Memory B cell (primary cell): ENCODE results near the gene SLC4A3.

ENCODE experiments used
- ATAC-seq: fragments of 150-1000 bp; cut with Tn5 transposase; 2 replicates; pipeline ENCODE4 v1.10.0; 2021; ENCODE audit warnings: low read depth, mild to moderate bottlenecking, moderate library complexity
- DNase-seq, 2 donors: peaks; one replicate each; pipeline ENCODE4 v3.0.0; 2022; ENCODE audit warnings: low spot score in 2 of 2
- H3K27ac Mint-ChIP-seq: one replicate; pipeline ENCODE4 v1.8.0; 2022; ENCODE audit warnings: mild to moderate bottlenecking, moderate library complexity, mixed read lengths
- H3K27me3 Mint-ChIP-seq: one replicate; pipeline ENCODE4 v1.8.0; 2022; ENCODE audit warnings: mixed read lengths
- H3K36me3 Mint-ChIP-seq: one replicate; pipeline ENCODE4 v1.8.0; 2022; ENCODE audit warnings: mild to moderate bottlenecking, mixed read lengths
- H3K4me1 Mint-ChIP-seq: one replicate; pipeline ENCODE4 v1.8.0; 2022; ENCODE audit warnings: mixed read lengths
- H3K4me3 Mint-ChIP-seq: one replicate; pipeline ENCODE4 v1.8.0; 2022; ENCODE audit warnings: mild to moderate bottlenecking, moderate library complexity, mixed read lengths
- H3K9me3 Mint-ChIP-seq: one replicate; pipeline ENCODE4 v1.8.0; 2022; ENCODE audit warnings: mixed read lengths

Gene SLC4A3

GRCh38 chr2:219627103-219628100, at the start of gene SLC4A3:
Gene SLC4A3, plus strand, starts transcription at chr2:219627630. Its CDS starts 363 bp downstream, at chr2:219627993.
- Mint-ChIP-seq H3K27ac (no peak within 1 kb of the TSS), H3K36me3 (no peaks in the 10 kb centered on the region), H3K4me3 (peak within 1 kb of the TSS; percentile 73), H3K9me3 (no peaks in the 10 kb centered on the region), H3K4me1 (peaks cover 8% of the 10 kb centered on the region), H3K27me3 (peaks cover 34% of the 10 kb centered on the region)
- ATAC-seq (peak; percentile 63), DNase-seq (no peak)

DNA sequence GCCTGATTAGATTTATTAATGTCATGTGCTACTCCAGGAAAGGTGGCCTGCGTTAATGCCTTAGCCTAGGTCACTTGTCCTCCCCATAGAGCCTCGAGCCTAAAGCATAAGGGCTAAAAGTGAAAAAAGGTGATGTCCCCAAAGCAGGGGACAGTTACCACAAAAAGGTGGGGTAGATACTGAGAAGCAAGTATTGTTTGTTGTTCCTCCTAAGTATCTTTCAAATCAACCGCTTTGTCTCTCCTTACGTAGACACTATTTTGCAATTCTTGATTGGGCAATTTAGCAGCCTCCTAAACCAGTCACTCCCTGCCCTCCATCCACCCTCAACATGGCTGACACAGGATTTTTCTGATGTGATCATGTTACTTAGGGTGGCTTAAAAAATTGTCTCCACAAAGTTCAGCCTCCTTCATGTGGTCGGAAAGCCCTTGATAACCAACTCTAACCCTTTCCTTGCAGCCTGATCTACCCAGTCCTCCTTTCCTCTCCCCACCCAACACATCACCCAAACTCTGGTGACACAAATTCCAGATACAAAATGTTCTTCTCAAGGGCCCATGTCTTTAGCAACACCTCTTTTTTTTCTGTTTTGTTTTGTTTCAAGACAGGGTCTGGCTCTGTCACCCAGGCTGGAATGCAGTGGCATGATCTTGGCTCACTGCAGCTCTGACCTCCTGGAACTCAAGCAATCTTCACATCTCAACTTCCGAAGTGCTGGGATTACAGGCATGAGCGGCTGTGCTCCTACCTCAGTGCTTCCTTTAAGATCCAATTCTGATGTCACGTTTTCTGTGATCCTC, 48.4 kb upstream of the SLC4A3 start:
- no peak for DNase-seq

DNA sequence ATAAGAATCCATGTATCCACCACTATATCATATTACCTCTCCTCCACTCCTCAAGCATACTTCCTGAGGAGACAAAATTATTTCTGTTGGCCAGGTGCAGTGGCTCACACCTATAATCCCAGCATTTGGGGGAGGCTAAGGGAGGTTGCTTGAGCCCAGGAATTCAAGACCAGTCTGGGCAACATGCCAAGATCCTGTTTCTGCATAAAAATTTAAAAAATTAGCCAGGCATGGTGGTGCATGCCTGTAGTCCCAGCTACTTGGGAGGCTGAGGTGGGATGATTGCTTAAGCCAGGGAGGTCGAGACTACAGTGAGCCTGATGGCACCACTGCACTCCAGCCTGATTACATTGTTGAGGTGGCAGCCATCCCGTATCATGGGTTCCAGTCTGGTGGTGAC, 46.1 kb upstream of the SLC4A3 start:
- Mint-ChIP-seq H3K4me1 (no peaks in the 10 kb centered on the region), H3K4me3 (no peak overlapping the region), H3K9me3 (no peaks in the 10 kb centered on the region), H3K27ac (no peak overlapping the region), H3K36me3 (no peaks in the 10 kb centered on the region), H3K27me3 (peaks cover 16% of the 10 kb centered on the region)
- DNase-seq: no peak
- ATAC-seq: no peak

More for the DNA sequence above, 48.4 kb upstream of the SLC4A3 start:
- H3K9me3 Mint-ChIP-seq: no peaks in the 10 kb centered on the region
- H3K27me3 Mint-ChIP-seq: peaks cover 14% of the 10 kb centered on the region
- H3K27ac Mint-ChIP-seq: no peak overlapping the region
- no peaks in the 10 kb centered on the region for H3K36me3 Mint-ChIP-seq
- H3K4me1 Mint-ChIP-seq: no peaks in the 10 kb centered on the region
- ATAC-seq: no peak
- no peak overlapping the region for H3K4me3 Mint-ChIP-seq

DNA sequence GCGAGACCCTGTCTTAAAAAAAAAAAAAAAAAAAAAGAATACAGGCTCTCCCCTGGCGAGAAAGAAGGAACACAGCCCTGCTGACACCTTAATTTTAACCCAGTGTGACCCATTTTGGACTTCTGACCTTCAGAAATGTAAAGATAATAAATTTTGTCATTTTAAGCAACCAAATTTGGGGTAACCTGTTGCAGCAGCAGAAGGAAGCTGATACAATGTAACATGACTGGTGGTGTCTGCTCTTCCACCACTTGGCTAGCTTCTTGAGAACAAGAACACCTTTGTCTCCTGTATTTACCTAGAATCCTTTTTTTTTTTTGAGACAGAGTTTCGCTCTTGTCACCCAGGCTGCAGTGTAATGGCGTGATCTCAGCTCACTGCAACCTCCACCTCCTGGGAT, 36.3 kb upstream of the SLC4A3 start:
- DNase-seq (no peak), ATAC-seq (no peak)
- H3K9me3 Mint-ChIP-seq: no peaks in the 10 kb centered on the region
- H3K27me3 Mint-ChIP-seq: peaks cover 18% of the 10 kb centered on the region
- no peak overlapping the region for H3K4me3 Mint-ChIP-seq
- H3K27ac Mint-ChIP-seq: no peak overlapping the region
- H3K36me3 Mint-ChIP-seq: no peaks in the 10 kb centered on the region
- H3K4me1 Mint-ChIP-seq: no peaks in the 10 kb centered on the region

DNA sequence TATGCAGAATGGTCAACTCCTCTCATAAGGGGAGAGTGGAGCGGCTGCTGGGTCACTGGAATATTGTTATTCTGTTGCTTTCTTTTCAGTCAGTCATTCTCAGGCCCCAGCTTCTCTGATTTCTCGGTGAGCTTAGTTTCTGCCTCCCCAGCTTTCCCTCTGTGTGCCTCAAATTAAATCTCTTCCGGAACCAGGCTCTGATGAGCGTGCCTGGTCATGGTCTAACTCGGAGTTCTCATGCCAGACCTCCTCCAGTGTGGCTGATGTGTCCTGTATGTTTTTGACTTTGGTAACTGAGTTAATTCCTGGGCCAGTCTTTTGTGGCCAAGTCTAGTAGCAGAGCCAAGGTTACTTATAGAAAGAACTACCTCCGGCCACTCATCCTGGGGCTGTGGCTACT, 34.7 kb upstream of the SLC4A3 start:
- ATAC-seq (no peak), DNase-seq (no peak)
- no peaks in the 10 kb centered on the region for H3K4me1 Mint-ChIP-seq
- no peaks in the 10 kb centered on the region for H3K36me3 Mint-ChIP-seq
- peaks cover 13% of the 10 kb centered on the region for H3K27me3 Mint-ChIP-seq
- no peak overlapping the region for H3K4me3 Mint-ChIP-seq
- H3K9me3 Mint-ChIP-seq: no peaks in the 10 kb centered on the region
- no peak overlapping the region for H3K27ac Mint-ChIP-seq

GRCh38 chr2:219593154-219593553, 34.3 kb upstream of the SLC4A3 start:
- H3K9me3 Mint-ChIP-seq: no peaks in the 10 kb centered on the region
- H3K27ac Mint-ChIP-seq: no peak overlapping the region
- H3K4me3 Mint-ChIP-seq: no peak overlapping the region
- no peak for DNase-seq
- no peak for ATAC-seq
- peaks cover 12% of the 10 kb centered on the region for H3K27me3 Mint-ChIP-seq
- H3K36me3 Mint-ChIP-seq: no peaks in the 10 kb centered on the region
- H3K4me1 Mint-ChIP-seq: peaks cover 2% of the 10 kb centered on the region

DNA sequence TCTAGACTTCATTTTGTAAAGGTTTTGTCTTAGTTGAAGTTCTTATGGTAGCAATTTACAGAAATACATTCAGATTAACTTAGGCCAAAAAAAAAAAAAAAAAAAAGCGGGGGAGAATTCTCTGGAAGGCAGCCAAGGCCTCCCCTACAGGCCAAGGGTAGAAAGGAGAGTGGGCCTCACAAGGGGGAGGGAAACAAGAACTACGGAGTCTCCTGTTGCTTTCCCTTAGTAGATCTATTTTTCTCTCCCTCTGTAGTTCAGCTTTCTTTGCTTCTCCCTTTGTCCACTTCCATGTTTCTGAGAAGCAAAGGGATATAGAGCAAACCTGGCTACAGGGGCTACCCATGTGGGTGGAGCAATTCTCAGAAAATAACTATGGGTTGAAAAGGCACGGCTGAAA, 32.2 kb upstream of the SLC4A3 start:
- Mint-ChIP-seq H3K27ac (no peak overlapping the region), H3K36me3 (peaks cover 2% of the 10 kb centered on the region), H3K4me1 (peaks cover 6% of the 10 kb centered on the region), H3K9me3 (no peaks in the 10 kb centered on the region), H3K27me3 (peaks cover 12% of the 10 kb centered on the region), H3K4me3 (no peak overlapping the region)
- ATAC-seq (no peak), DNase-seq (no peak)

GRCh38 chr2:219596954-219597551, 30.4 kb upstream of the SLC4A3 start:
- peak overlapping the region; percentile 86 for H3K27ac Mint-ChIP-seq
- H3K9me3 Mint-ChIP-seq: no peaks in the 10 kb centered on the region
- peaks cover 12% of the 10 kb centered on the region for H3K27me3 Mint-ChIP-seq
- no peak for ATAC-seq
- H3K36me3 Mint-ChIP-seq: peaks cover 13% of the 10 kb centered on the region
- DNase-seq: no peak
- peak overlapping the region; percentile 90 for H3K4me3 Mint-ChIP-seq
- H3K4me1 Mint-ChIP-seq: peaks cover 6% of the 10 kb centered on the region

DNA sequence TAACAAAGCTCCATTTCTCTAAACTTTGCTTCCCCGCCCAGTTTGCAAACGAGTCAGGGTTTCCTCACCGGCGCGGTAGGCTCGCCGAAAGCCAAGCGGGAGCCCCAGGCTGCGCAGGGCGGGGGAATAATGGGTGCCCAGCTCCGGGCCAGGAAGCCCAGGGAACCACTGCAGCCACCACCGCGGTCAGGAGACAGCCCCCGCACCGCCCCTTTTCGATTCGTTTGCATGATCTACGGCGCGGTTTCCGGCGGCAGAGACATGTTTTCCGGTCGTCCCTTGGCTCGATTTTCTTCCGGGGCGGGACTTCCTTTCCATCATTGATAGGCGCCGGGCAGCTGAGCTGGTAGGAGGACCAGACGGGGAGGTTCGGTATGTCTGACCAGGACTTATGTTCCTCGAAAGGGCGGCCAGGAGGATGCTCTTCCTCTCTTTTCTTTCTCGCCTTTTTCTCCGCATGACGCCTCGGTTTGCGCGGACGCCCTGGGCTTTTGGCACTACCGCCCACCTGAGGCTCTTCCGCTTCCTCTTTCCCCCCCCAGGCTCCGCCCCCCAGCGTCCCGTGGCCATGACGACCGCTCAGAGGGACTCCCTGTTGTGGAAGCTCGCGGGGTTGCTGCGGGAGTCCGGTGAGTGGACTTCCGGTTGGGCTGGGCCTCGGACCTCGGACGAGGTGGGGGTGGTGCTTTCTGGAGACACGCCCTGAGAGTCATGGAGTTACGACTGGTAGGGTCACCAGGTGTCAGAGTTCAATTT, 29.7 kb upstream of the SLC4A3 start, which contains the start of gene STK11IP:
Gene STK11IP (plus strand): TSS at position 306 of the 756 bp plus-strand sequence. CDS start 263 bp downstream, at position 569.
- Mint-ChIP-seq H3K27ac (peak within 1 kb of the TSS; percentile 86), H3K4me1 (peaks cover 6% of the 10 kb centered on the region), H3K36me3 (peaks cover 16% of the 10 kb centered on the region), H3K27me3 (peaks cover 9% of the 10 kb centered on the region), H3K4me3 (peak within 1 kb of the TSS; percentile 90), H3K9me3 (no peaks in the 10 kb centered on the region)
- ATAC-seq (peak; percentile 90), DNase-seq (peak; percentile 82 to 85)

DNA sequence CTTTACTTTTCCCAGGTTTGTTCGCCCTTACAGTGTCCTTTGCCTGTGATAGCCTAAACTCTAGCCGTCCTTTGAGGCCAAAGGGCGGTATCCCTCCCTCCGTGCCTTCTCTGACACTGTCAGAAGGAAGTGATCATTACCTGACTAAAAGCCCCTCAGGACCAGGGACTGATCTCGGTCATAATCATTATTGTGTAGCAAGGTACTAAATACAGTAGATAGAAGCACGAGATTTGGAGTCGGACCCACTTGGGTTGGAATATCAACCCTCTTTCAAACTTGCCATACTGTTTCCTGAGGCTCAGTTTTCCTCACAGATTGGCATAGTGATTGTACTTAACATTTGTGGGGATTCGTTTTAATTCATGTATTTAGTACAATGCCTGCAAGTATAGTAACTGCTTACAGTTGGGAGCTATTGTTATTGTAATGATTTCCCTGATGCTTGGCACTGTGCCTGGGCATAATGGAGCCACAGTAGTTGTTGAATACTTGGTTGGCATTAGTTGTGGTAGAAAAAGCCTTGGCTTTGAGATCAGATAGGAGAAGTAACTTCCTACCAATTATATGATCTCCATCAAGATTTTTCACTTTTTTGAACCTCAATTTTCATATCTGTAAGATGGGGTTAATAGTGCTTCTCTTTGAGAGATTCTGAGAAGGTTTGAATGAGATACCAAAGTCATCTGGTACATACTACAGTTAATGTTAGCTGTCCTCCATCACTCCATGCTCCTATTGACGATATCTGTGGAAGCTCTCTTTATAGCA, 28.9 kb upstream of the SLC4A3 start:
- Mint-ChIP-seq H3K27ac (peak overlapping the region; percentile 86), H3K4me1 (peaks cover 6% of the 10 kb centered on the region), H3K36me3 (peaks cover 17% of the 10 kb centered on the region), H3K27me3 (peaks cover 4% of the 10 kb centered on the region), H3K9me3 (no peaks in the 10 kb centered on the region), H3K4me3 (peak overlapping the region; percentile 90)
- ATAC-seq (no peak), DNase-seq (no peak)

DNA sequence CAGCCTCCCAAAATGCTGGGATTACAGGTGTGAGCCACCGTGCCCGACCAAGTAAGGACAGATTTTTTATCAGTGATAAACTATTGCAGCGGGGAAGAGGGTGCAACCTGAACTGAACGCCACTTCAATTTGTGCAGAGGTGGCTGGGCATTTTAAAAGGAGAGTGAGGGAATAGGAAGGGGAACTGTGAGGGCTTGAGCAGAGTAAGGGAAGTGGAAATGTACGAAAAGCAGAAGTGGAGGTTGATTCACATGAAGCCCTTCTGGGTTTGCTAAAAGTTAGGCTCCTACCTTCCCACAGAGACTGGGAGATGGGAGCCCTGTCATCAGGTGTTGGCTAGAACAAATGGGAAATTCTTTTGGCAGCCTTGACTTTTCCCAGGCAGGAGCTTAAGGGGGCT, 23.7 kb upstream of the SLC4A3 start:
- no peak overlapping the region for H3K27ac Mint-ChIP-seq
- peaks cover 40% of the 10 kb centered on the region for H3K36me3 Mint-ChIP-seq

DNA sequence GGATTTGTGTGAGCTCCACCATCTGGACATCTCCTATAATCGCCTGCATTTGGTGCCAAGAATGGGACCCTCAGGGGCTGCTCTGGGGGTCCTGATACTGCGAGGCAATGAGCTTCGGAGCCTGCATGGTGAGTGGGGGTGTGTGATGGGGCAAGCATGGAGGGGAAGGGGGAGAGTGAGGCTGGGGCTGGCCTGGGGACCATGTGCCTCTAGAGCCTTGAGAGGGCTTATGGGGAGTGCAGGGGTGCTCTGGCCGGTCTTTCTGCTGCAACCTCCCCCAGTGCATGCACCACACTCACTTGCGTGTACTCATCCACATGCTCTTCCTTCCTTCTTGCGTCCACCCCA, 21.8 kb upstream of the SLC4A3 start:
- Mint-ChIP-seq H3K27me3 (no peaks in the 10 kb centered on the region), H3K4me3 (no peak overlapping the region), H3K4me1 (peaks cover 12% of the 10 kb centered on the region), H3K36me3 (peaks cover 40% of the 10 kb centered on the region), H3K27ac (no peak overlapping the region), H3K9me3 (no peaks in the 10 kb centered on the region)
- DNase-seq (no peak), ATAC-seq (no peak)

More for the DNA sequence above, 23.7 kb upstream of the SLC4A3 start:
- H3K27me3 Mint-ChIP-seq: no peaks in the 10 kb centered on the region
- peaks cover 15% of the 10 kb centered on the region for H3K4me1 Mint-ChIP-seq
- H3K9me3 Mint-ChIP-seq: no peaks in the 10 kb centered on the region
- ATAC-seq (peak; percentile 99), DNase-seq (no peak)
- H3K4me3 Mint-ChIP-seq: peak overlapping the region; percentile 25

DNA sequence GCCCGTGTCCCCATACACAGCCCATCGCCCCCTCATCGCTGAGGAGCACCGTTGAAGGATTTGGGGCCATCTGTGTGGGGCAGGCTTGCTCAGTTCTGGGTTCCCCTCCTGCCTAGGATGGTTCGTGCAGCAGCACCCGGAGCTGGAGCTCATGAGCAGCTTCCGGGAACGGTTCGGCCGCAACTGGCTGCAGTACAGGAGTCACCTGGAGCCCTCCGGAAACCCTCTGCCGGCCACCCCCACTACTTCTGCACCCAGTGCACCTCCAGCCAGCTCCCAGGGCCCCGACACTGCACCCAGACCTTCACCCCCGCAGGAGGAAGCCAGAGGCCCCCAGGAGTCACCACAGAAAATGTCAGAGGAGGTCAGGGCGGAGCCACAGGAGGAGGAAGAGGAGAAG, 19.5 kb upstream of the SLC4A3 start:
- peaks cover 22% of the 10 kb centered on the region for H3K4me1 Mint-ChIP-seq
- no peak for ATAC-seq
- no peak overlapping the region for H3K4me3 Mint-ChIP-seq
- DNase-seq: no peak
- no peak overlapping the region for H3K27ac Mint-ChIP-seq
- H3K36me3 Mint-ChIP-seq: peaks cover 34% of the 10 kb centered on the region
- H3K9me3 Mint-ChIP-seq: no peaks in the 10 kb centered on the region
- no peaks in the 10 kb centered on the region for H3K27me3 Mint-ChIP-seq
